PFSK-1 (cell line): ENCODE data around the gene DYDC2.

Experiments used
- FOXP2 ChIP-seq: optimal IDR thresholded peaks from 2 replicates; pipeline ENCODE3; 2011; ENCODE audit warnings: borderline replicate concordance, control low read depth, inconsistent platforms; ENCODE audit not compliant: insufficient read depth; ENCODE audit errors: extremely low read length, extremely low read depth
- POLR2AphosphoS5 ChIP-seq: IDR thresholded peaks from 2 replicates; pipeline ENCODE4 v1.6.1; 2012; ENCODE audit warnings: low read depth, mild to moderate bottlenecking, control low read depth, low read length, moderate library complexity
- SIN3A ChIP-seq: IDR thresholded peaks from 2 replicates; pipeline ENCODE4 v1.6.1; 2012; ENCODE audit warnings: mild to moderate bottlenecking, low read length, moderate library complexity, borderline replicate concordance; ENCODE audit not compliant: insufficient read depth
- TAF1 ChIP-seq: IDR thresholded peaks from 2 replicates; pipeline ENCODE4 v1.6.1; 2012; ENCODE audit warnings: low read length, control low read depth, borderline replicate concordance; ENCODE audit not compliant: insufficient read depth
- TF ChIP-seq, protein P1 (sequence below), 2 experiments: IDR thresholded peaks; 2 replicates each; pipeline versions ENCODE4 v1.6.1 to v1.8.0; 2011 to 2012; ENCODE audit warnings: low read depth in 2 of 2, low read length in 2 of 2, control low read depth in 1 of 2, inconsistent platforms in 1 of 2, mild to moderate bottlenecking in 1 of 2, moderate library complexity in 1 of 2; ENCODE audit not compliant: insufficient read depth in 1 of 2

DYDC2 gene

DNA sequence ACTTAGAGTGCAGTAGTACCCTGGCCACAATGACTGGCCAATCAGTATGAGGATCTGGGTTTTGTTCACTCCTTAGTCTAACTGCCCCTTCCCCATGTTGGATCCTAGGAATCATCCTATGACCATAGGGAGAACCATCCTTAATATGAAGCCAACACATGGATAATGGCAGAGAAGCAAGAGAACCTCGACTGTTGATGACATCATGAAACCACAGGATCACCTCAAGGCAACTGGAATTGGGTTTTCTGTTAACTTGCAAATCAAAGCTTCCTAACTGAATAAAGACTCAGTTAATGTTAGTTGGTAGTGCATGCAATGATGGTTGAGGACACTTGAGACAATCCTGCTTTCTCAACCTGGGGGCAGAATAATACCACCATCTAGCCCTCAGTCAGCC lies 48.5 kb downstream of the DYDC2 start:
- TF ChIP-seq SIN3A: no peak
- no peak for TF ChIP-seq TAF1
- TF ChIP-seq, protein P1, sequence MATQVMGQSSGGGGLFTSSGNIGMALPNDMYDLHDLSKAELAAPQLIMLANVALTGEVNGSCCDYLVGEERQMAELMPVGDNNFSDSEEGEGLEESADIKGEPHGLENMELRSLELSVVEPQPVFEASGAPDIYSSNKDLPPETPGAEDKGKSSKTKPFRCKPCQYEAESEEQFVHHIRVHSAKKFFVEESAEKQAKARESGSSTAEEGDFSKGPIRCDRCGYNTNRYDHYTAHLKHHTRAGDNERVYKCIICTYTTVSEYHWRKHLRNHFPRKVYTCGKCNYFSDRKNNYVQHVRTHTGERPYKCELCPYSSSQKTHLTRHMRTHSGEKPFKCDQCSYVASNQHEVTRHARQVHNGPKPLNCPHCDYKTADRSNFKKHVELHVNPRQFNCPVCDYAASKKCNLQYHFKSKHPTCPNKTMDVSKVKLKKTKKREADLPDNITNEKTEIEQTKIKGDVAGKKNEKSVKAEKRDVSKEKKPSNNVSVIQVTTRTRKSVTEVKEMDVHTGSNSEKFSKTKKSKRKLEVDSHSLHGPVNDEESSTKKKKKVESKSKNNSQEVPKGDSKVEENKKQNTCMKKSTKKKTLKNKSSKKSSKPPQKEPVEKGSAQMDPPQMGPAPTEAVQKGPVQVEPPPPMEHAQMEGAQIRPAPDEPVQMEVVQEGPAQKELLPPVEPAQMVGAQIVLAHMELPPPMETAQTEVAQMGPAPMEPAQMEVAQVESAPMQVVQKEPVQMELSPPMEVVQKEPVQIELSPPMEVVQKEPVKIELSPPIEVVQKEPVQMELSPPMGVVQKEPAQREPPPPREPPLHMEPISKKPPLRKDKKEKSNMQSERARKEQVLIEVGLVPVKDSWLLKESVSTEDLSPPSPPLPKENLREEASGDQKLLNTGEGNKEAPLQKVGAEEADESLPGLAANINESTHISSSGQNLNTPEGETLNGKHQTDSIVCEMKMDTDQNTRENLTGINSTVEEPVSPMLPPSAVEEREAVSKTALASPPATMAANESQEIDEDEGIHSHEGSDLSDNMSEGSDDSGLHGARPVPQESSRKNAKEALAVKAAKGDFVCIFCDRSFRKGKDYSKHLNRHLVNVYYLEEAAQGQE (IDR thresholded peaks at IDR 0.05; ENCODE audit: insufficient read depth in 1 of 2, low read depth in 2 of 2, low read length in 2 of 2): no peak
- TF ChIP-seq FOXP2: no peak
- TF ChIP-seq POLR2AphosphoS5: no peak

- TF ChIP-seq, protein P1 (IDR thresholded peaks at IDR 0.05; ENCODE audit: insufficient read depth in 1 of 2, low read depth in 2 of 2, low read length in 2 of 2): no peak
- TF ChIP-seq FOXP2: no peak
- no peak for TF ChIP-seq POLR2AphosphoS5
- TF ChIP-seq SIN3A: no peak
- TF ChIP-seq TAF1: no peak
Observed at GRCh38 chr10:80405626-80406025, 49.0 kb downstream of the DYDC2 start.

DNA sequence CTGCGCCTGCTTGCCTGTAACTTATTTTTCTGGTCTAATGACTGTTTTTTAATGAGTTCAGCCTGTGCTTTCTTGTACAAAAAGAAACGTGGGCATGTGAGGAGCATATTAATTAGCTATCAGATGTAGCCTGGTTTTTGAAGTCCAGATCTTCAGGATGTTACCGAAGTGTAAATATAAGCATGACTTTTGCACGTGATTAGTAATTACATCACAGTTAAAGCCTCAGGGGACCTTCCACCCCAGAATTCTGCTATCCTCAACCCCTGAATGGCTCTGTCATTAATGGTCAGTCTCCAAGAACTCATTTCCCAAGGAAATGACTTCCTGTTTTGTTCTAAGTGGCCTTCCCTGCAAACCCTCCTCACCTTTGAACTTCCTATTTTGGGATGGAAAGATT lies 49.6 kb downstream of the DYDC2 start:
- TF ChIP-seq, protein P1 (IDR thresholded peaks at IDR 0.05; ENCODE audit: insufficient read depth in 1 of 2, low read depth in 2 of 2, low read length in 2 of 2): no peak
- TF ChIP-seq POLR2AphosphoS5 (no peak), SIN3A (no peak), FOXP2 (no peak)

DNA sequence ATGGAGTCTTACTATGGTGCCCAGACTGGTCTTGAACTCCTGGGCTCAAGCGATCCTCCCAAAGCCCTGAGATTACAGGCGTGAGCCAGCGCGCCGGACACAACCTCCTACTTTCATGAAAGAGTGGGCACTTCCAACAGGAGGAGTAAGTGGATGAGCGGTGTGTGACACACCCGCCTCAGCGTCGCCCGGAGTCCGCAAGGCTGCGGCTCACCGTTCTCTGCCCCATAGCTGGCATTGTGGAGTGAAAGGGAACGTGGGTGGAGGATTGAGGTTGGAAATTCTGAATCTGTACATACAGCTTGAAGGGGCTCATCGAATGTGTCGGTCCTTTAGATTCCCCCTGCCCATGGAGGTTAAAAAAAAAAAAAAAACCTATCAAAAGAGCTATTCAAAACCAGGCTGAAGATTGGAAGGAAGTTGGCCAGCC lies 51.2 kb downstream of the DYDC2 start:
- TF ChIP-seq FOXP2: no peak
- TF ChIP-seq TAF1: no peak
- TF ChIP-seq POLR2AphosphoS5: no peak
- TF ChIP-seq, protein P1 (IDR thresholded peaks at IDR 0.05; ENCODE audit: insufficient read depth in 1 of 2, low read depth in 2 of 2, low read length in 2 of 2): no peak
- no peak for TF ChIP-seq SIN3A

GRCh38 chr10:80408242-80409101 lies 51.9 kb downstream of the DYDC2 start, which contains the start of gene PRXL2A:
PRXL2A (plus strand) TSS chr10:80408551; CDS start chr10:80420468, 11,917 bp downstream.
- no peak for TF ChIP-seq FOXP2
- TF ChIP-seq SIN3A: no peak
- TF ChIP-seq, protein P1 (IDR thresholded peaks at IDR 0.05; ENCODE audit: insufficient read depth in 1 of 2, low read depth in 2 of 2, low read length in 2 of 2): no peak
- TF ChIP-seq TAF1: no peak
- TF ChIP-seq POLR2AphosphoS5: no peak
